ENCODE results near the gene SBDS.
"Not testable (repeated sequence)": the region's sequence is repeated elsewhere in the genome, so short reads cannot be mapped to it uniquely, and the experiment has no call there.

GRCh38 chr7:67025459-67025858 is 30.1 kb upstream of the SBDS start:
- TF ChIP-seq SREBF2 (IDR thresholded peaks at IDR 0.05); POLR2A (IDR thresholded peaks at IDR 0.05; ENCODE audit: low read length); TP53 (CRISPR knock-in tag; IDR thresholded peaks at IDR 0.05); HDAC2 (IDR thresholded peaks at IDR 0.05); KDM1A (IDR thresholded peaks at IDR 0.05; ENCODE audit: low read depth): not testable (repeated sequence)
- TF ChIP-seq, protein P1, sequence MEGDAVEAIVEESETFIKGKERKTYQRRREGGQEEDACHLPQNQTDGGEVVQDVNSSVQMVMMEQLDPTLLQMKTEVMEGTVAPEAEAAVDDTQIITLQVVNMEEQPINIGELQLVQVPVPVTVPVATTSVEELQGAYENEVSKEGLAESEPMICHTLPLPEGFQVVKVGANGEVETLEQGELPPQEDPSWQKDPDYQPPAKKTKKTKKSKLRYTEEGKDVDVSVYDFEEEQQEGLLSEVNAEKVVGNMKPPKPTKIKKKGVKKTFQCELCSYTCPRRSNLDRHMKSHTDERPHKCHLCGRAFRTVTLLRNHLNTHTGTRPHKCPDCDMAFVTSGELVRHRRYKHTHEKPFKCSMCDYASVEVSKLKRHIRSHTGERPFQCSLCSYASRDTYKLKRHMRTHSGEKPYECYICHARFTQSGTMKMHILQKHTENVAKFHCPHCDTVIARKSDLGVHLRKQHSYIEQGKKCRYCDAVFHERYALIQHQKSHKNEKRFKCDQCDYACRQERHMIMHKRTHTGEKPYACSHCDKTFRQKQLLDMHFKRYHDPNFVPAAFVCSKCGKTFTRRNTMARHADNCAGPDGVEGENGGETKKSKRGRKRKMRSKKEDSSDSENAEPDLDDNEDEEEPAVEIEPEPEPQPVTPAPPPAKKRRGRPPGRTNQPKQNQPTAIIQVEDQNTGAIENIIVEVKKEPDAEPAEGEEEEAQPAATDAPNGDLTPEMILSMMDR (IDR thresholded peaks at IDR 0.05) = not testable (repeated sequence)
- TF ChIP-seq, protein P2, sequence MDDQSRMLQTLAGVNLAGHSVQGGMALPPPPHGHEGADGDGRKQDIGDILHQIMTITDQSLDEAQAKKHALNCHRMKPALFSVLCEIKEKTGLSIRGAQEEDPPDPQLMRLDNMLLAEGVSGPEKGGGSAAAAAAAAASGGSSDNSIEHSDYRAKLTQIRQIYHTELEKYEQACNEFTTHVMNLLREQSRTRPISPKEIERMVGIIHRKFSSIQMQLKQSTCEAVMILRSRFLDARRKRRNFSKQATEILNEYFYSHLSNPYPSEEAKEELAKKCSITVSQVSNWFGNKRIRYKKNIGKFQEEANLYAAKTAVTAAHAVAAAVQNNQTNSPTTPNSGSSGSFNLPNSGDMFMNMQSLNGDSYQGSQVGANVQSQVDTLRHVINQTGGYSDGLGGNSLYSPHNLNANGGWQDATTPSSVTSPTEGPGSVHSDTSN (IDR thresholded peaks at IDR 0.05) = not testable (repeated sequence)

Data from A549 (cell line).